NB4 (cell line): ENCODE data around the gene EXOC6.
"Not testable (repeated sequence)": the region's sequence is repeated elsewhere in the genome, so short reads cannot be mapped to it uniquely, and the experiment has no call there.

Source experiments
- MAX ChIP-seq: IDR thresholded peaks from 2 replicates; pipeline ENCODE4 v1.6.1; 2011; ENCODE audit warnings: low read depth, low read length
- MYC ChIP-seq: IDR thresholded peaks from 2 replicates; pipeline ENCODE4 v1.6.1; 2011; ENCODE audit warnings: low read depth, low read length
- POLR2A ChIP-seq: IDR thresholded peaks from 2 replicates; pipeline ENCODE4 v1.6.1; 2011; ENCODE audit warnings: mild to moderate bottlenecking; ENCODE audit not compliant: insufficient read length; ENCODE audit errors: extremely low read depth
- TF ChIP-seq, protein P1 (sequence below): IDR thresholded peaks from one replicate; pipeline ENCODE4 v1.5.1; 2012; ENCODE audit warnings: low read depth, low read length

DNA sequence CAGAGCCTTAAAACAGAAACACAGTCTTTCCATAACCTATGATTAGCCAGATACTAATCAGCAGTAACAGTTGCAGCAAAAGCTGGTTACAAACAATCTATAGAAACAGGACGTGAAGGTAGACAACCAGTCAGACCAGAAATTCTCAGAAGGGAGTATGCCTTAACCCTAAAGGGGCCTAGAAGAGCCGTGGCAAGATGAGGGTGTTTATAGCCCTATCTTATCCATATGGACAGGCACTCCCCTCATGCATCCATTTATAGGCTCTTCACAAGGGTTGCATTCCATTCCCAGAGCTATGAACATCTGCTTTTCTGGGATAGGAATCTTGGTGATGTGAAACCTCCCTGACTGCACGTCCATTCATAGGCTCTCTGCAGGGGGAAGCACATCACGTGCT is 64.3 kb downstream of the EXOC6 start:
- TF ChIP-seq, protein P1, sequence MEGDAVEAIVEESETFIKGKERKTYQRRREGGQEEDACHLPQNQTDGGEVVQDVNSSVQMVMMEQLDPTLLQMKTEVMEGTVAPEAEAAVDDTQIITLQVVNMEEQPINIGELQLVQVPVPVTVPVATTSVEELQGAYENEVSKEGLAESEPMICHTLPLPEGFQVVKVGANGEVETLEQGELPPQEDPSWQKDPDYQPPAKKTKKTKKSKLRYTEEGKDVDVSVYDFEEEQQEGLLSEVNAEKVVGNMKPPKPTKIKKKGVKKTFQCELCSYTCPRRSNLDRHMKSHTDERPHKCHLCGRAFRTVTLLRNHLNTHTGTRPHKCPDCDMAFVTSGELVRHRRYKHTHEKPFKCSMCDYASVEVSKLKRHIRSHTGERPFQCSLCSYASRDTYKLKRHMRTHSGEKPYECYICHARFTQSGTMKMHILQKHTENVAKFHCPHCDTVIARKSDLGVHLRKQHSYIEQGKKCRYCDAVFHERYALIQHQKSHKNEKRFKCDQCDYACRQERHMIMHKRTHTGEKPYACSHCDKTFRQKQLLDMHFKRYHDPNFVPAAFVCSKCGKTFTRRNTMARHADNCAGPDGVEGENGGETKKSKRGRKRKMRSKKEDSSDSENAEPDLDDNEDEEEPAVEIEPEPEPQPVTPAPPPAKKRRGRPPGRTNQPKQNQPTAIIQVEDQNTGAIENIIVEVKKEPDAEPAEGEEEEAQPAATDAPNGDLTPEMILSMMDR, result not testable (repeated sequence)
- not testable (repeated sequence) for TF ChIP-seq MAX, POLR2A, MYC
